ENCODE results near the gene CCDC57.

The CCDC57 gene

DNA sequence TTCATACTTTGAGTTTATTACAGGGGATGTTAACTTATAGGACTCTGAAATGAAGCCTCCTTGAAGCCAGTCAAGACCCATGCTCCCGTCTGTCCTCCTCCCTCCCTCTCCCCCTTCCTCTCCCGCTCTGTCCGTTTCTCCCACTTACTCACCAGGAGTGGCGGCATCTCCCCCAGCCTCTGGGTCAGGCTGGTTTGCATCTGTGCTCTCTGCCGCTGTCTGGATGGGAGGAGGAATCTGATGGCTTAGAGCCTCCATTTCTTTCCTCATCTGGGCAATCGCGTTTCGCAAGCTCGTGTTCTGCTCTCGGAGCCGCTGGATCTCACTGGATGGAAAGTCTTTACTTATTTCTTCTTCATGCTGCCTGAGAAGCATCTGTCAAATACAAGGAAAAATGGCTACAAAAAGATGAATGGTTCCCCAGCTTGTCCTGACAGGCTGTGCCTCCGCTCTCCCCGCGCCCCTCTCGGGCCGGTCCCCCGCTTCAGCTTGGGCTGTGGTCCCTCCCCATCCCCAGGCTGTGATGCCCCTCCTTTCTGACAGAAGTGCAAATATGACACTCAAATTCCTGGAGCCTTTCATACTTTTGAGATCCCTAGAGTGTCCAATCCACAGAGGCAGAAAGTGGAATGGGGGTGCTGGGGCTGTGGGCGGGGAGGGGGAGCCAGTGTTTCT, 40.0 kb downstream of the CCDC57 start:
- no peak overlapping the region for H3K9ac ChIP-seq (ENCODE audit: low read length in 2 of 2)

DNA sequence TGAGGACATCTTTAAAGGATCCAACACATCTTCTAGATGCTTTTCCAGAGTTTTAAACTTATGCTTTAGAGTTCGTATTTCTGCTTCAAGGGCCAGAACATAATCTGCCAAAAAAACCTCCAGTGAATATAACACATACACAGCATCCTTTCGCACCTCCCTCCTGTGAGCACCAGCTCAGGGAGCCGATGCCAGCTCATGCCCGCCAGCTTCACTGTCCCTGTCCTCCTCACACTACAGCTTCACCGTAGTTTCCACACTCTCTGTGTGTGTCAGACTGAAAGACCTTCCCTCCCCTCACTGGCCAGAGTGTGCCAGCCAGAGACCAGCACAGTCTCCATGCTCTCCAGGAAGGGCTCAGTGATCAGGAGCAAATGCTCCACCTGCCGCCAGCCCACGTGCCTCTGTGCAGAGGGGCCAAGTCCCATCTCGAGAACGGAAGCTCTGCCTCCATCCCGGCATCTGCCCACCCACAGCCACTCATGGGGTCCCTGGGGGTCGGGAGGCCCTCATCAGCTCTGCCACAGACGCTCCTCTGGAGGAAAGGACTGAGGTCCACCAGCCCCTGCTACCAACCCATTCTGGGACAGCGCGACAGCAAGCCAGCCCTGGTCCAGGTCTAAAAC, 40.8 kb downstream of the CCDC57 start:
- Histone ChIP-seq H3K9me3 (ENCODE audit: control insufficient read depth in 2 of 2, low read length in 2 of 2) (no peaks in the 10 kb centered on the region), H3K9ac (ENCODE audit: low read length in 2 of 2) (no peak overlapping the region), H3K4me3 (ENCODE audit: low read length in 2 of 2) (no peak overlapping the region), H3K36me3 (ENCODE audit: control insufficient read depth in 2 of 2, insufficient read depth in 2 of 2, low read length in 2 of 2) (peaks cover 22 to 24% of the 10 kb centered on the region in 2 donors), H3K27ac (ENCODE audit: low read length) (no peak overlapping the region), H3K4me1 (ENCODE audit: control insufficient read depth, insufficient read depth, low read length) (no peaks in the 10 kb centered on the region), H3K27me3 (ENCODE audit: control insufficient read depth in 1 of 2, insufficient read depth in 2 of 2, low read length in 2 of 2) (no peaks in the 10 kb centered on the region)

More for the DNA sequence above, 40.0 kb downstream of the CCDC57 start:
- peaks cover 22 to 25% of the 10 kb centered on the region in 2 donors for H3K36me3 ChIP-seq (ENCODE audit: control insufficient read depth in 2 of 2, insufficient read depth in 2 of 2, low read length in 2 of 2)
- H3K27me3 ChIP-seq (ENCODE audit: control insufficient read depth in 1 of 2, insufficient read depth in 2 of 2, low read length in 2 of 2) = no peaks in the 10 kb centered on the region
- no peak overlapping the region for H3K4me3 ChIP-seq (ENCODE audit: low read length in 2 of 2)
- no peaks in the 10 kb centered on the region for H3K4me1 ChIP-seq (ENCODE audit: control insufficient read depth, insufficient read depth, low read length)
- H3K9me3 ChIP-seq (ENCODE audit: control insufficient read depth in 2 of 2, low read length in 2 of 2) = no peaks in the 10 kb centered on the region
- H3K27ac ChIP-seq (ENCODE audit: low read length) = no peak overlapping the region

DNA sequence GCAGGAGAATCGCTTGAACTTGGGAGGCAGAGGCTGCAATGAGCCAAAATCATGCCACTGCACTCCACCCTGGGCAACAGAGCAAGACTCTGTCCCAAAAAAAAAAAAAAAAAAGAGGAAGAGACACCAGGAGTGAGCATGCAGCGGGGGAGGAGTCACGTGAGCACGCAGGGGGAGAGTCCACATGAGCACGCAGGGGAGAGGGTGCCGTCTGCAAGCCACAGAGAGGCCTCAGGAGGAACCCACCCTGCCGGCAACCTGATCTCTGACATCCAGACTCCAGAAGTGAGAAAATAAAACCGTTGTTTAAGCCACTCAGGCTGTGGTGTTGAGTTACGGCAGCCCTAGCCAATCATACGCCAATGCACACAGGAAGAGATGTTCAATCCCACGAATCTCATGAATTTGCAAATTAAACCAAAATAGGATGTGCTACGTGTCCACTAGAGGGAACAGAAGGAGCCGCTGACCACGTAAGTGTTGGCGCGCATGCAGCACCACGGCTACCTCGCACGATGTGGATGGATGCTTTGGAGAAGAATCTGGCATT, 42.2 kb downstream of the CCDC57 start:
- no peak overlapping the region for H3K4me3 ChIP-seq (ENCODE audit: low read length in 2 of 2)
- H3K4me1 ChIP-seq (ENCODE audit: control insufficient read depth, insufficient read depth, low read length) = no peaks in the 10 kb centered on the region
- no peaks in the 10 kb centered on the region for H3K27me3 ChIP-seq (ENCODE audit: control insufficient read depth in 1 of 2, insufficient read depth in 2 of 2, low read length in 2 of 2)
- H3K9ac ChIP-seq (ENCODE audit: low read length in 2 of 2) = no peak overlapping the region
- H3K9me3 ChIP-seq (ENCODE audit: control insufficient read depth in 2 of 2, low read length in 2 of 2) = no peaks in the 10 kb centered on the region
- H3K36me3 ChIP-seq (ENCODE audit: control insufficient read depth in 2 of 2, insufficient read depth in 2 of 2, low read length in 2 of 2) = peaks cover 23 to 27% of the 10 kb centered on the region in 2 donors
- H3K27ac ChIP-seq (ENCODE audit: low read length) = no peak overlapping the region

DNA sequence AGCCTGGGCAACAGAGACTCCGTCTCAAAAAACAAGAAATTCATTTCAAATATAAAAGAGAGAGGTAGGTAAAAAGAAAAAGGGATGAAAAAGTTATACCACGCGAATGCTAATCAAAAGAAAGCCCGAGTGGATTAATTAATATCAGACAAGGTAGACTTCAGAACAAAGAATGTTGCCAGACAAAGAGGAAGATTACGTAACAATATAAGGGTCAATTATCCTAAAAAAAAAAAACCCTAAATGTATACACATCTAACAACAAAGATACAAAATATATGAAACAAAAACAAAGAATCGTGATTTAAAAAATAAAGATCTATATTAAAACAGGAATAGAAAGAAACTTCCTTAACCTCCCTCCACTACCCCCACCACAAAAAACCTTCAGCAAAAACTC, 44.1 kb downstream of the CCDC57 start:
- no peak overlapping the region for H3K9ac ChIP-seq (ENCODE audit: low read length in 2 of 2)
- peaks cover 23 to 25% of the 10 kb centered on the region in 2 donors for H3K36me3 ChIP-seq (ENCODE audit: control insufficient read depth in 2 of 2, insufficient read depth in 2 of 2, low read length in 2 of 2)
- no peaks in the 10 kb centered on the region for H3K4me1 ChIP-seq (ENCODE audit: control insufficient read depth, insufficient read depth, low read length)
- no peak overlapping the region for H3K27ac ChIP-seq (ENCODE audit: low read length)
- H3K27me3 ChIP-seq (ENCODE audit: control insufficient read depth in 1 of 2, insufficient read depth in 2 of 2, low read length in 2 of 2) = no peaks in the 10 kb centered on the region
- H3K4me3 ChIP-seq (ENCODE audit: low read length in 2 of 2) = no peak overlapping the region
- H3K9me3 ChIP-seq (ENCODE audit: control insufficient read depth in 2 of 2, low read length in 2 of 2) = no peaks in the 10 kb centered on the region

DNA sequence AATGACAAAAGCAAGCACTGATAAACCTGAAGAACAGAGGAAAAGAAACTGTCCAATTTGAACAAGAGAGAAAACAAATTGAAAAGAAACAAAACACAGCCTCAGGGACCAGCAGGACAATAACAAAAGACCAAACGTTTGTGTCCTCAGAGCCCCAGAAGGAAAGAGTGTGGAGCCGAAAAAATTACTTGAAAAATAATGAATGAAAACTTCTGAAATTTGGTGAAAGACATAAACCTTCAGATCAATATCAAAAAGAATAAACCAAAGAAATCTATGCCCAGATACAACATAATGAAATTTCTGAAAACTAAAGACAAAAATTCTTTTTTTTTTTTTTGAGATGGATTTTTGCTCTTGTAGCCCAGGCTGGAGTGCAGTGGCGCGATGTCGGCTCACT, 45.6 kb downstream of the CCDC57 start:
- Histone ChIP-seq H3K4me3 (ENCODE audit: low read length in 2 of 2) (no peak overlapping the region), H3K27ac (ENCODE audit: low read length) (no peak overlapping the region), H3K27me3 (ENCODE audit: control insufficient read depth in 1 of 2, insufficient read depth in 2 of 2, low read length in 2 of 2) (no peaks in the 10 kb centered on the region), H3K36me3 (ENCODE audit: control insufficient read depth in 2 of 2, insufficient read depth in 2 of 2, low read length in 2 of 2) (peaks cover 22 to 24% of the 10 kb centered on the region in 2 donors), H3K9me3 (ENCODE audit: control insufficient read depth in 2 of 2, low read length in 2 of 2) (no peaks in the 10 kb centered on the region), H3K9ac (ENCODE audit: low read length in 2 of 2) (no peak overlapping the region), H3K4me1 (ENCODE audit: control insufficient read depth, insufficient read depth, low read length) (no peaks in the 10 kb centered on the region)

DNA sequence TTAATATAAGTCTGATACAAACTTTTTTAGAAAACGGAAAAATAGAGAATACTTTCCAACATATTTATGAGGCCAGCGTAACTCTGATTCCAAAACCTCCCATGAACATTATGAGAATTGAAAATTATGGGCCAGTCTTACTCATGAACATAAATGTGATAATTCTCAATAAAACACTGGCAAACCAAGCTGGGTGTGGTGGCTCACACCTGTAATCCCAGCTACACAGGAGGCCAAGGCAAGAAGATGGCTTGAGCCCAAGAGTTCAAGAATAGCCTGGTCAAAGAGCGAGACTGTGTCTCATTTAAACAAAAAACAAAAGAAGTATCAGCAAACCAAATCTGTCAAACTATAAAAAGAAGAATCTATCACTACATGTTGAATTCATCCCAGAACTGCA, 47.8 kb downstream of the CCDC57 start:
- H3K27me3 ChIP-seq (ENCODE audit: control insufficient read depth in 1 of 2, insufficient read depth in 2 of 2, low read length in 2 of 2) = no peaks in the 10 kb centered on the region

DNA sequence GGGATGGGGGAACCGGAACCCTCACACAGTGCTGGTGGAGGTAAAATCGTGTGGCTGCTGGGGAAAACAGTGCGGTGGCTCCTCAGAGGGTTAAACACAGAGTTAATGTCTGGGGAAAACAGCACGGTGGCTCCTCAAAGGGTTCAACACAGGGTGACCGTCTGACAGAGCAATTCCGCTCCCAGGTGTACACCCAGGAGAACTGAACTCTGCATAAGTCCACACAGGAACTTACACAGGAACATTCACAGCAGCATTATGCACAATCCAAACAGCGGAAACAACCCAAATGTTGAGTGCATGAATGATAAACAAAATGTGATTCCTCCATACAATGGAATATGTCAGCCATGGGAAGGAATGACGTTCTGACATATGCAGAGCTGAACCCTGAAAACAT, 51.4 kb downstream of the CCDC57 start:
- no peak overlapping the region for H3K9ac ChIP-seq (ENCODE audit: low read length in 2 of 2)
- no peak overlapping the region for H3K27ac ChIP-seq (ENCODE audit: low read length)
- H3K4me1 ChIP-seq (ENCODE audit: control insufficient read depth, insufficient read depth, low read length) = no peaks in the 10 kb centered on the region
- no peaks in the 10 kb centered on the region for H3K9me3 ChIP-seq (ENCODE audit: control insufficient read depth in 2 of 2, low read length in 2 of 2)
- H3K4me3 ChIP-seq (ENCODE audit: low read length in 2 of 2) = no peak overlapping the region
- H3K36me3 ChIP-seq (ENCODE audit: control insufficient read depth in 2 of 2, insufficient read depth in 2 of 2, low read length in 2 of 2) = peaks cover 19 to 26% of the 10 kb centered on the region in 2 donors
- H3K27me3 ChIP-seq (ENCODE audit: control insufficient read depth in 1 of 2, insufficient read depth in 2 of 2, low read length in 2 of 2) = no peaks in the 10 kb centered on the region

More for the DNA sequence above, 47.8 kb downstream of the CCDC57 start:
- Histone ChIP-seq H3K9ac (ENCODE audit: low read length in 2 of 2) (no peak overlapping the region), H3K27ac (ENCODE audit: low read length) (no peak overlapping the region), H3K36me3 (ENCODE audit: control insufficient read depth in 2 of 2, insufficient read depth in 2 of 2, low read length in 2 of 2) (peaks cover 17 to 23% of the 10 kb centered on the region in 2 donors), H3K9me3 (ENCODE audit: control insufficient read depth in 2 of 2, low read length in 2 of 2) (no peaks in the 10 kb centered on the region), H3K4me3 (ENCODE audit: low read length in 2 of 2) (no peak overlapping the region), H3K4me1 (ENCODE audit: control insufficient read depth, insufficient read depth, low read length) (no peaks in the 10 kb centered on the region)

DNA sequence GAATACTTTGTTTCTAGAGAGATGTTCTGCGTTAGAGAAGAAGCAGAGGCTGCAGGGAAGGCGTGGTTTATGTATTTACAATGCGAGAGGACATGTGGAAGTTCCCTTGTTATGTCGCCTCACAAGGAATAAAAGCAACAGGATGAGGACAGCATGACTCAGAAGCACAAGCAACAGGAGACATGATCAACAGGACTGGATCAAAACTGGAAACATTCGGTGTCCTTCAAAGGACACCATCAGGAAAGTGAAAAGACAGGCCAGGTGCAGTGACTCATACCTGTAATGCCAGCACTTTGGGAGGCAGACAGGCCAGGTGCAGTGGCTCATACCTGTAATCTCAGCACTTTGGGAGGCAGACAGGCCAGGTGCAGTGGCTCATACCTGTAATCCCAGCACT, 52.6 kb downstream of the CCDC57 start:
- Histone ChIP-seq H3K4me3 (ENCODE audit: low read length in 2 of 2) (no peak overlapping the region), H3K36me3 (ENCODE audit: control insufficient read depth in 2 of 2, insufficient read depth in 2 of 2, low read length in 2 of 2) (peaks cover 15 to 22% of the 10 kb centered on the region in 2 donors), H3K27ac (ENCODE audit: low read length) (no peak overlapping the region), H3K9ac (ENCODE audit: low read length in 2 of 2) (no peak overlapping the region), H3K27me3 (ENCODE audit: control insufficient read depth in 1 of 2, insufficient read depth in 2 of 2, low read length in 2 of 2) (no peaks in the 10 kb centered on the region), H3K9me3 (ENCODE audit: control insufficient read depth in 2 of 2, low read length in 2 of 2) (no peaks in the 10 kb centered on the region), H3K4me1 (ENCODE audit: control insufficient read depth, insufficient read depth, low read length) (no peaks in the 10 kb centered on the region)

DNA sequence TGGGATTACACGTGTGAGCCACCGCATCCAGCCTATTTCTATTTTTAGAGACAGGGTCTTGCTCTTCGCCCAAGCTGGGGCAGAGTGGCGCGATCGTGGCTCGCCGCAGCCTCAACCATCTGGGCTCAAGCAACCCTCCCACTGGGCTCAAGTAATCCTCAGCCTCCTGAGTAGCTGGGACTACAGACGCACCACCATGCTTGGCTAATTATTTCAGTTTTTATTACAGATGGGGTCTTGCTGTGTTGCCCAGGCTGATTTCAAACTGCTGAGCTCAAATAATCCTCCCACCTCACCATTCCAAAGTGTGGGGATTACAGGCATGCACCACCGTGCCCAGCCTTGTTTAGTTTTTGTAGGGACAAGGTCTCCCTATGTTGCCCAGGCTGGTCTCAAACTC, 53.8 kb downstream of the CCDC57 start:
- peaks cover 22 to 23% of the 10 kb centered on the region in 2 donors for H3K36me3 ChIP-seq (ENCODE audit: control insufficient read depth in 2 of 2, insufficient read depth in 2 of 2, low read length in 2 of 2)
- no peaks in the 10 kb centered on the region for H3K27me3 ChIP-seq (ENCODE audit: control insufficient read depth in 1 of 2, insufficient read depth in 2 of 2, low read length in 2 of 2)
- H3K4me3 ChIP-seq (ENCODE audit: low read length in 2 of 2) = no peak overlapping the region
- no peaks in the 10 kb centered on the region for H3K9me3 ChIP-seq (ENCODE audit: control insufficient read depth in 2 of 2, low read length in 2 of 2)
- no peak overlapping the region for H3K27ac ChIP-seq (ENCODE audit: low read length)
- no peak overlapping the region for H3K9ac ChIP-seq (ENCODE audit: low read length in 2 of 2)
- H3K4me1 ChIP-seq (ENCODE audit: control insufficient read depth, insufficient read depth, low read length) = peaks cover 2% of the 10 kb centered on the region

DNA sequence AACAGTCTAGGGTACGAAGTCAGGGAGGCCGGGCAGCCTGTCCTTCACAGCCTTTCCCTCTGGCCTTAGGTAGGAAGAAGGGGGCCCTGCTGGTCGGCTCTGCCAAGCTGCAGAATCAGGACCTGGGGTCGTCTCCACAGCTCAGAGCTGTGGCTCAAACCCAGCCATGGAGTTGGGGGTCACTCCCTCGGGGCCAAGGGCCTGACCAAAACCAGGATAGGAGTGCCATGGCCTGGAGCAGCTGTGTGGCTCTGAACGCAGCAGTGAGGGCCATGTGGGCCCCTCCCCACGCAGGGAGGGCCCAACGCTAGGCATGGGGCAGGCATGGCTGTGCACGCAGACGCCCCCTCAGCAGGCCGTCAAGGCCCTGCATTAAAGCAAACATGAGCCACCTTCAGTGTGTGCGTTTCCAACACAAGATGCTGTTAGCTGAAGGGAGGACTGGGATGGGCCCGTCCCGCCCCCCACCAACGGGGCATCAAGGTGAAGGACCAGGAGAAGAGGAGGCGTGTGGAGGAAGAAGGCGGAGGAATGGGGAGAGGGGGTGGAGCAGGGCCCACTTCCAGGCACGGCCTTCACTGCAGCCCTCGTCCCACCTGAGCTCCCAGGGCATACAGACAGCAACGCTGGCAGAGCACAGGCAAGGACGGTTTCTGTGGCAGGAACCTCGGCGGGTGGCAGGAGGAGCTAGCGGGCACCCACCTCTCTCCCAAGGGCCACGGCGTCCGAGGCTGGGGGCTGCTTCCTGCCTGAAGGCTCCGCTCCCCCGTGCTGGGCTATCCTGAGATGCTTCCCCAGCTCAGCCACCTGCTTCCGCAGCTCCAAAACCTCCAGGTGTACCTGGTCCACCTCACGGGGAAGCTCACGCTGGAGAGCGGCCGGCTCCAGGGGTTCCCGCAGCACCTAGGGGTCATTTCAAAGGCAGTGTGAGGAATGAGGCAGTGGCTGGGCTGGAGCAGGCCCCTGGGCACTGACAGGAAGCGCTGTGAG, 55.3 kb downstream of the CCDC57 start:
- no peak overlapping the region for H3K27ac ChIP-seq (ENCODE audit: low read length)
- no peak overlapping the region for H3K4me3 ChIP-seq (ENCODE audit: low read length in 2 of 2)
- no peaks in the 10 kb centered on the region for H3K9me3 ChIP-seq (ENCODE audit: control insufficient read depth in 2 of 2, low read length in 2 of 2)
- H3K36me3 ChIP-seq (ENCODE audit: control insufficient read depth in 2 of 2, insufficient read depth in 2 of 2, low read length in 2 of 2) = peaks cover 16 to 19% of the 10 kb centered on the region in 2 donors
- H3K27me3 ChIP-seq (ENCODE audit: control insufficient read depth in 1 of 2, insufficient read depth in 2 of 2, low read length in 2 of 2) = no peaks in the 10 kb centered on the region
- H3K4me1 ChIP-seq (ENCODE audit: control insufficient read depth, insufficient read depth, low read length) = peaks cover 2% of the 10 kb centered on the region
- H3K9ac ChIP-seq (ENCODE audit: low read length in 2 of 2) = no peak overlapping the region
